Activated CD8-positive, alpha-beta memory T cell treated with anti-CD3 and anti-CD28 coated beads for 36 hours (primary cell): ENCODE results near the gene EIF3F. TPM values are rescaled to one million over a fixed set of nuclear protein-coding genes. Genes with fewer than 3 reads are reported as not detected.

Source experiments
- total RNA-seq, 2 experiments: library from RNA; stranded (reverse); gene quantifications; one replicate each; pipeline ENCODE4 v1.2.3, GENCODE V29; 2021

Gene EIF3F
- total RNA-seq, 2 experiments from 2014 or later: 290 to 291 TPM

Other genes with a start within 250 kb of the EIF3F start
- gene OR5P2, start 190.4 kb upstream of the EIF3F start, total RNA-seq: not detected
- not detected for gene OR5P3, start 156.5 kb upstream of the EIF3F start, total RNA-seq
- gene OR10A6, start 56.1 kb upstream of the EIF3F start, total RNA-seq: not detected
- gene OR10A3, start 45.6 kb upstream of the EIF3F start, total RNA-seq: not detected
- not detected for gene NLRP10, start 21.9 kb upstream of the EIF3F start, total RNA-seq
- under 1 TPM; 0.29 to 0.36 TPM for gene TUB, start 93.9 kb downstream of the EIF3F start, total RNA-seq
- 1 to 10 TPM; 8.0 to 9.8 TPM for gene RIC3, start 181.7 kb downstream of the EIF3F start, total RNA-seq